ENCODE results near the gene CSMD2.

DNA sequence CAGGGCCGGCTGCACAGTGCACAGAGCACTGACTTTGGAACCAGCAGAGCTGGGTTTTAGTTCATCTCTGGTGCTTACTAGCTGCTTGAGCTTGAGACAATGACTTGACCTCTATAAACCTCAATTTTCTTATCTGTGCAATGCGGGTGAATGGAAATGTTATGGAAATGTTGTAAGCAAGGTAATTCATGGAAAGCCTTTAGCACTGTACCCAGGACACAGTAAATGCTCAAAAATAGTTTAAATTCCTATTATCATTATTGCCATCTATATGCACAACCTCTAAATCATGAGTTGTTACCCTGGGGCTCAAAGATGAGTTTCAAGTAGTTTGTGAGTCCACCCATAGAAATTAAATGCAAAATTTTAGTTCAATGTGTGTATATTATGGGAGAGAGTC, 99.5 kb downstream of the CSMD2 start:
- TF ChIP-seq, protein P1, sequence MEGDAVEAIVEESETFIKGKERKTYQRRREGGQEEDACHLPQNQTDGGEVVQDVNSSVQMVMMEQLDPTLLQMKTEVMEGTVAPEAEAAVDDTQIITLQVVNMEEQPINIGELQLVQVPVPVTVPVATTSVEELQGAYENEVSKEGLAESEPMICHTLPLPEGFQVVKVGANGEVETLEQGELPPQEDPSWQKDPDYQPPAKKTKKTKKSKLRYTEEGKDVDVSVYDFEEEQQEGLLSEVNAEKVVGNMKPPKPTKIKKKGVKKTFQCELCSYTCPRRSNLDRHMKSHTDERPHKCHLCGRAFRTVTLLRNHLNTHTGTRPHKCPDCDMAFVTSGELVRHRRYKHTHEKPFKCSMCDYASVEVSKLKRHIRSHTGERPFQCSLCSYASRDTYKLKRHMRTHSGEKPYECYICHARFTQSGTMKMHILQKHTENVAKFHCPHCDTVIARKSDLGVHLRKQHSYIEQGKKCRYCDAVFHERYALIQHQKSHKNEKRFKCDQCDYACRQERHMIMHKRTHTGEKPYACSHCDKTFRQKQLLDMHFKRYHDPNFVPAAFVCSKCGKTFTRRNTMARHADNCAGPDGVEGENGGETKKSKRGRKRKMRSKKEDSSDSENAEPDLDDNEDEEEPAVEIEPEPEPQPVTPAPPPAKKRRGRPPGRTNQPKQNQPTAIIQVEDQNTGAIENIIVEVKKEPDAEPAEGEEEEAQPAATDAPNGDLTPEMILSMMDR (IDR thresholded peaks at IDR 0.05) = no peak
- no peak for TF ChIP-seq POLR2A (IDR thresholded peaks at IDR 0.05)
